Kidney (tissue), 14 donors: ENCODE data around the gene EDA. TPM values are rescaled to one million over a fixed set of nuclear protein-coding genes. Genes with fewer than 3 reads are reported as not detected.

Source experiments
- DNase-seq, 5 donors: peaks; one replicate each; pipeline ENCODE4 v3.0.0-alpha.2; 2013 to 2020
- FAIRE-seq: peaks from 2 replicates; lab custom pipeline; 2012; peaks lifted over from hg19 to GRCh38; lab: Jason Lieb, UNC
- H3K27ac ChIP-seq, 2 donors: one replicate each; pipeline ENCODE4 v1.7.0; 2013; ENCODE audit warnings: low read depth in 2 of 2, low read length in 2 of 2, inconsistent platforms in 1 of 2
- H3K27me3 ChIP-seq: one replicate; pipeline ENCODE4 v1.7.1; 2013; ENCODE audit warnings: low read length, inconsistent platforms; ENCODE audit not compliant: control insufficient read depth, insufficient read depth
- H3K36me3 ChIP-seq, 3 donors: one replicate each; pipeline versions ENCODE4 v1.7.0 to v1.7.1; 2013; ENCODE audit warnings: low read length in 3 of 3, control low read depth in 1 of 3, inconsistent platforms in 1 of 3; ENCODE audit not compliant: insufficient read depth in 3 of 3, control insufficient read depth in 2 of 3
- H3K4me1 ChIP-seq, 3 donors: one replicate each; pipeline versions ENCODE4 v1.7.0 to v1.7.1; 2013; ENCODE audit warnings: low read length in 3 of 3, inconsistent platforms in 1 of 3, low read depth in 1 of 3; ENCODE audit not compliant: control insufficient read depth in 2 of 3, insufficient read depth in 2 of 3
- H3K4me3 ChIP-seq, 3 donors: one replicate each; pipeline versions ENCODE4 v1.7.0 to v1.8.1; 2013; ENCODE audit warnings: low read length in 3 of 3, control low read depth in 1 of 3, inconsistent platforms in 1 of 3
- H3K9ac ChIP-seq, 3 donors: one replicate each; pipeline versions ENCODE4 v1.7.0 to v1.7.1; 2013; ENCODE audit warnings: low read length in 3 of 3, control low read depth in 1 of 3, inconsistent platforms in 1 of 3
- H3K9me3 ChIP-seq, 3 donors: one replicate each; pipeline versions ENCODE4 v1.7.0 to v1.7.1; 2013; ENCODE audit warnings: low read length in 3 of 3, control low read depth in 1 of 3, inconsistent platforms in 1 of 3; ENCODE audit not compliant: control insufficient read depth in 2 of 3, insufficient read depth in 1 of 3
- intact Hi-C: fragments of 100-400 bp; cut with DNase I; formaldehyde crosslinking; loops from one replicate; pipeline ENCODE4 v1.11.1; 2022
- polyA plus RNA-seq: library from polyadenylated mRNA; stranded (reverse); fragments of 350-450 nt; fragmentation: Illumina TruSeq; extraction: RNeasy Lipid Tissue Mini Kit (QIAGEN cat#74804); gene quantifications from one replicate; pipeline ENCODE4 v1.2.3, GENCODE V29; 2014; ENCODE audit warnings: low read depth, low replicate concordance; ENCODE audit not compliant: insufficient read depth
- total RNA-seq: library from RNA; stranded (reverse); fragmentation: NEBNext Ultra II Directional; extraction: Animal tissue kit (Norgen Biotek cat#: 25700); gene quantifications from one replicate; pipeline ENCODE4 v1.2.1, GENCODE V29; 2021
- TF ChIP-seq, protein P1 (sequence below): IDR thresholded peaks from 3 replicates; pipeline ENCODE4 v1.5.1; 2012; ENCODE audit warnings: mild to moderate bottlenecking, moderate library complexity, borderline replicate concordance; ENCODE audit not compliant: insufficient read depth; ENCODE audit errors: extremely low read depth
- donor health status: control.
- donor health status: control.
- donor health status: control.
- donor health status: control.
- donor health status: control.
- donor health status: DM: yes; HTN: yes; CAD: no.
- donor health status: Normal renal cell carcinoma (clear cell type).

Gene EDA
- total and polyA plus RNA-seq, 2 donors from 2014 or later, result 2.9 to 4.2 TPM

DNA sequence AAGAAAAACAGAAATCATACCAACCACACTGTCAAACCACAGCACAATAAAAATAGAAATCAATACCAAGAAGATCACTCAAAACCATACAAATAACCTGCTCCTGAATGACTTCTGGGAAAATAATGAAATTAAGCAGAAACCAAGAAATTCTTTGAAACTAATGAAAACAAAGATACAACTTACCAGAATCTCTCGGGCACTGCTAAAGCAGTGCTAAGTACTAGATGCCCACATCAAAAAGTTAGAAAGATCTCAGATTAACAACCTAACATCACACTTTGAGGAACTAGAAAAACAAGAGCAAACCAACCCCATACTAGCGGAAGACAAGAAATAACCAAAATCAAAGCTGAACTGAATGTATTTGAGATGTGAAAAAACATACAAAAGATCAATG lies 400.6 kb downstream of the EDA start:
- Histone ChIP-seq H3K4me1 (no peaks in the 10 kb centered on the region), H3K9ac (no peak overlapping the region), H3K9me3 (no peaks in the 10 kb centered on the region), H3K4me3 (no peak overlapping the region), H3K27me3 (no peaks in the 10 kb centered on the region), H3K36me3 (no peaks in the 10 kb centered on the region), H3K27ac (no peak overlapping the region)
- intact Hi-C loops, result no loop called here
- FAIRE-seq (peak; percentile 13), DNase-seq (no peak)
- TF ChIP-seq, protein P1, sequence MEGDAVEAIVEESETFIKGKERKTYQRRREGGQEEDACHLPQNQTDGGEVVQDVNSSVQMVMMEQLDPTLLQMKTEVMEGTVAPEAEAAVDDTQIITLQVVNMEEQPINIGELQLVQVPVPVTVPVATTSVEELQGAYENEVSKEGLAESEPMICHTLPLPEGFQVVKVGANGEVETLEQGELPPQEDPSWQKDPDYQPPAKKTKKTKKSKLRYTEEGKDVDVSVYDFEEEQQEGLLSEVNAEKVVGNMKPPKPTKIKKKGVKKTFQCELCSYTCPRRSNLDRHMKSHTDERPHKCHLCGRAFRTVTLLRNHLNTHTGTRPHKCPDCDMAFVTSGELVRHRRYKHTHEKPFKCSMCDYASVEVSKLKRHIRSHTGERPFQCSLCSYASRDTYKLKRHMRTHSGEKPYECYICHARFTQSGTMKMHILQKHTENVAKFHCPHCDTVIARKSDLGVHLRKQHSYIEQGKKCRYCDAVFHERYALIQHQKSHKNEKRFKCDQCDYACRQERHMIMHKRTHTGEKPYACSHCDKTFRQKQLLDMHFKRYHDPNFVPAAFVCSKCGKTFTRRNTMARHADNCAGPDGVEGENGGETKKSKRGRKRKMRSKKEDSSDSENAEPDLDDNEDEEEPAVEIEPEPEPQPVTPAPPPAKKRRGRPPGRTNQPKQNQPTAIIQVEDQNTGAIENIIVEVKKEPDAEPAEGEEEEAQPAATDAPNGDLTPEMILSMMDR, result no peak

DNA sequence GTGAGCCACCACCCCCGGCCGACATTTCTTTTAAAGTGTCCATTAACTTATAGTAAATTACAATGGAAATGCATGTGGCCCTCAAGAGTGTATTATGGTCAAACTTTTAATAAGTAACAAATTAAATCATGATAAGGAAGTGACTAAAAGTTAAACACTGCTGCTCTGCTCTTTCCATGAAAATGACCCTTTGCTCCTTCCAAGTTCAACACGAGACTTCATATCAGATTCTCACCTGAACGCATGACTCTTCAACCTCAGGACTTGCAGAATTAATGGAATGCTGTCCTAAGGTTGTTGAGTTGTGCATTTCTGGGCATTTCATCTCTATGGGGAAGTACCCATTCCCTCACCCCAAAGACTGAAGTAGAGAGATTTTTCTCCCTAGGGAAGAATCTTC lies 406.7 kb downstream of the EDA start:
- DNase-seq, result no peak
- no peaks in the 10 kb centered on the region for H3K27me3 ChIP-seq
- H3K4me3 ChIP-seq, result no peak overlapping the region
- TF ChIP-seq, protein P1, result no peak
- H3K27ac ChIP-seq, result no peak overlapping the region
- H3K36me3 ChIP-seq, result no peaks in the 10 kb centered on the region
- no peak overlapping the region for H3K9ac ChIP-seq
- FAIRE-seq, result no peak
- intact Hi-C loops, result no loop called here
- no peaks in the 10 kb centered on the region for H3K4me1 ChIP-seq
- no peaks in the 10 kb centered on the region for H3K9me3 ChIP-seq

DNA sequence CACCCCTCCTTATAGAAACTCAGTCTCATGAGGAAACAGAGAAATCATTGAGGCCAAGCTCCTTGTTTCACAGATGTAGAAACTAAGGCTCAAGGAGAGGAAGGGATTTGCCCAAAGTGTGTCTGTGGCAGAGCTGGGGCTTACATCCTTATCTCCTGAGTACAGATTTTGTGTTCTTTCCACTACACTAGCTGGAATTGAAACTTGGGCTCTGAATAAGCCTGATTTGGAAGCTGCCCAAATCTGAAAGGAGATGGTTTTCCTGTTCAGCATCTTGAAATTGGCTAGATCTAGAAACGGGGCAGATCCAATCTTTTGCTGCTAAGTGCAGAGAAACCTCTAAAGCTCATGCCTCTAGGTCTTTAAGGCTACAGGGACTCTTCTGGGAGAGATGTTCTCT lies 409.6 kb downstream of the EDA start:
- Histone ChIP-seq H3K36me3 (no peaks in the 10 kb centered on the region), H3K27me3 (no peaks in the 10 kb centered on the region), H3K4me1 (no peaks in the 10 kb centered on the region), H3K4me3 (no peak overlapping the region), H3K27ac (no peak overlapping the region), H3K9ac (no peak overlapping the region), H3K9me3 (no peaks in the 10 kb centered on the region)
- FAIRE-seq (no peak), DNase-seq (no peak)
- TF ChIP-seq, protein P1, result no peak
- intact Hi-C loops, result no loop called here

DNA sequence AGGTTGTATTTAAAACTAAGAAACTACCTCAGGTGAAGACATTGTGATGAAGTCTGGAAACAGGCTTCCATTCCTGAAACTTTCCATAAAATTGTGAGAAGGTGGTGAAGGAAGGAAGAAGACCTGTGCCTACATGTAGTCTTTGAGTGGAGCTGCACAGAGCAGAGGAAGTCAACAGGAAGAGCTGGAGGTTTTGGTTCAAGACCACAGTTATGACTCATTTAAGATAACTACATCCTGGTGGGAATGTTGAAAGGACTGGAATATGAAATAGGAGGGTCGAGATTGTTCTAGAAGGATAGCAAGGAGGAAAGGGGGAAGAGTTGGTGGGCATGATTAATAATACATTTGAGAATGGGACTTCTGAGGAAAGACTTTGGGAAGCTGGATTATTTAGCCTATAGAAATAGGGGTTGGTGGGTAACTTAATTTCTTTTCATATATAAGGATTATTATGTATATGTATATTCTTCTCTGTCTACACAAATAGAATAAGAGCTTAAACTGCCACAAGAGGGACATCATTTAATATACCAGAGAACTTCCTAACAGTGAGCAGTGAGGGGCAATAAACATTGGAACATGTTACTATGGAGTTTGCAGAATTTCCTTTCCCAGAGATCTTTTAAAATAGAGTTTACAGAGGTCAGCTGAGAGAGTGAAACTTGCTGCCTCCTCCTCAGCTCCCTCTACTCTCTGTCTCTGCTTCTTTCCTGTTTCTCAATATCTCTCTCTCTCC lies 410.4 kb downstream of the EDA start:
- FAIRE-seq (no peak), DNase-seq (no peak)
- no peaks in the 10 kb centered on the region for H3K27me3 ChIP-seq
- TF ChIP-seq, protein P1, result no peak
- H3K4me1 ChIP-seq, result no peaks in the 10 kb centered on the region
- no peaks in the 10 kb centered on the region for H3K36me3 ChIP-seq
- no peaks in the 10 kb centered on the region for H3K9me3 ChIP-seq
- H3K4me3 ChIP-seq, result no peak overlapping the region
- H3K9ac ChIP-seq, result no peak overlapping the region
- no peak overlapping the region for H3K27ac ChIP-seq
- intact Hi-C loops, result no loop called here
